Nephron (organoid): Measurements from ENCODE around the gene PSMA6.

Experiments used
- H3K27ac Mint-ChIP-seq, 3 experiments: 2 replicates each; pipeline ENCODE4 v1.8.0; 2020; ENCODE audit warnings: mixed read lengths in 3 of 3, mild to moderate bottlenecking in 2 of 3, moderate library complexity in 1 of 3
- H3K27me3 Mint-ChIP-seq: 2 replicates; pipeline ENCODE4 v1.8.0; 2021; ENCODE audit warnings: low read depth, mild to moderate bottlenecking, moderate library complexity, mixed read lengths
- H3K36me3 Mint-ChIP-seq: 2 replicates; pipeline ENCODE4 v1.8.0; 2020; ENCODE audit warnings: low read depth, mixed read lengths
- H3K4me1 Mint-ChIP-seq: 2 replicates; pipeline ENCODE4 v1.8.0; 2020; ENCODE audit warnings: mixed read lengths
- H3K4me3 Mint-ChIP-seq, 3 experiments: 2 replicates each; pipeline ENCODE4 v1.8.0; 2020; ENCODE audit warnings: mild to moderate bottlenecking in 3 of 3, mixed read lengths in 3 of 3, moderate library complexity in 2 of 3
- H3K9me3 Mint-ChIP-seq: 2 replicates; pipeline ENCODE4 v1.8.0; 2020; ENCODE audit warnings: mixed read lengths
- TF ChIP-seq, protein P1 (sequence below), 3 experiments: fragments of 200-600 bp; sonication (generic); IDR thresholded peaks; one replicate each; pipeline ENCODE4 v1.5.0; 2021; ENCODE audit warnings: antibody characterized with exemption in 3 of 3; ENCODE audit not compliant: unreplicated experiment in 3 of 3

PSMA6 gene

DNA sequence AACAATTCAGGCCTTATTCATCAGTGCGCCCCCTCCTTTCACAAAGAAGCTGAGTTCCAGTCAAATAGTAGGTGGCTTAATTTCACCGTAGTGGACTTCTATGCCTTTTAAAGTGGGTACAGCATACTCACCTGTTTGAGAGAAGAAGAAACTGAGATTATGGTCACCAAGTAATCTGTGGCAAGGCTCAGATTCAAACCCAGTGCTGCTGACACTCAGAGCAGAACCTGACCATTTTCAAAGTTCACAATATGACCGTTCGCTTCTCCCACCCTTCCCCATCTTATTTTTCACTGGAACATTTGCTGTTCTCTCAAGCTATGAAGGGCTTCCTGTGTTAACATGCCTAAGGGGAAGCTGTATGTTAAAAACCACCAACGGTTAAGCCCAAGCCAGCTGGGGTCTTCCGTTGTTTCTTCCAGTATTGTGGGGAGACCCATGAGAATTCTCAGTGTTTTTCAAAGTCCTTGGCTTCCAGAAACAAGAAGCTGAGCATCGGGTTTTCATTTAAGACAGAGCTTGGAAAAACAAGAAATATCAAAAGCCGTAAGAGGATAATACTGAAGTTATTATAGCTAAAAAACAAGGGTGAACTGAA lies 6.1 kb upstream of the PSMA6 start:
- H3K36me3 Mint-ChIP-seq: peaks cover 9% of the 10 kb centered on the region
- TF ChIP-seq, protein P1, sequence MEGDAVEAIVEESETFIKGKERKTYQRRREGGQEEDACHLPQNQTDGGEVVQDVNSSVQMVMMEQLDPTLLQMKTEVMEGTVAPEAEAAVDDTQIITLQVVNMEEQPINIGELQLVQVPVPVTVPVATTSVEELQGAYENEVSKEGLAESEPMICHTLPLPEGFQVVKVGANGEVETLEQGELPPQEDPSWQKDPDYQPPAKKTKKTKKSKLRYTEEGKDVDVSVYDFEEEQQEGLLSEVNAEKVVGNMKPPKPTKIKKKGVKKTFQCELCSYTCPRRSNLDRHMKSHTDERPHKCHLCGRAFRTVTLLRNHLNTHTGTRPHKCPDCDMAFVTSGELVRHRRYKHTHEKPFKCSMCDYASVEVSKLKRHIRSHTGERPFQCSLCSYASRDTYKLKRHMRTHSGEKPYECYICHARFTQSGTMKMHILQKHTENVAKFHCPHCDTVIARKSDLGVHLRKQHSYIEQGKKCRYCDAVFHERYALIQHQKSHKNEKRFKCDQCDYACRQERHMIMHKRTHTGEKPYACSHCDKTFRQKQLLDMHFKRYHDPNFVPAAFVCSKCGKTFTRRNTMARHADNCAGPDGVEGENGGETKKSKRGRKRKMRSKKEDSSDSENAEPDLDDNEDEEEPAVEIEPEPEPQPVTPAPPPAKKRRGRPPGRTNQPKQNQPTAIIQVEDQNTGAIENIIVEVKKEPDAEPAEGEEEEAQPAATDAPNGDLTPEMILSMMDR (IDR thresholded peaks at IDR 0.05; ENCODE audit: unreplicated experiment in 3 of 3): no peak
- H3K27me3 Mint-ChIP-seq: no peaks in the 10 kb centered on the region
- no peaks in the 10 kb centered on the region for H3K9me3 Mint-ChIP-seq
- no peak overlapping the region for H3K4me3 Mint-ChIP-seq
- H3K4me1 Mint-ChIP-seq: peaks cover 6% of the 10 kb centered on the region
- H3K27ac Mint-ChIP-seq: peak overlapping the region in 1 of 3 experiments; percentile 72

DNA sequence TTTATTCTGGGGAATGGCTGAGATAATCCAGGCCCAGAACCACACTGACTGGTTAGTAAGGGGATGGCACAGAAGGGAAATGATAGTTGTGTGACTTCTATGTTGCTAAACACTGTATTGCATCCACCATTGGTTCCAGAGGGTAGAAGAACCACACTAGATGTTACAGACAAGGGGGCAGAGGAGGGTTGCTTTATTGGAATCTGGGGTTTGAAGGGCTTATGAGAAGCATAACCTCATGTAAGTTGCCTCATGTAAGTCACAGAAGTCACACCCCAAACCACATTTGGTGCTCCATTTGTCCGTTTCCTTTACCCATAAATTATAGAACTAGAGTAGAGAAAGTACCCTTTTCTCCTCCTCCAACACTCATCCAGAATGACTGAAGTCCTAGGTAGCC lies 5.5 kb upstream of the PSMA6 start:
- Mint-ChIP-seq H3K4me3 (no peak overlapping the region), H3K27ac (peak overlapping the region in 1 of 3 experiments; percentile 72), H3K4me1 (peaks cover 6% of the 10 kb centered on the region), H3K36me3 (peaks cover 7% of the 10 kb centered on the region), H3K27me3 (no peaks in the 10 kb centered on the region), H3K9me3 (no peaks in the 10 kb centered on the region)
- TF ChIP-seq, protein P1 (IDR thresholded peaks at IDR 0.05; ENCODE audit: unreplicated experiment in 3 of 3): no peak

DNA sequence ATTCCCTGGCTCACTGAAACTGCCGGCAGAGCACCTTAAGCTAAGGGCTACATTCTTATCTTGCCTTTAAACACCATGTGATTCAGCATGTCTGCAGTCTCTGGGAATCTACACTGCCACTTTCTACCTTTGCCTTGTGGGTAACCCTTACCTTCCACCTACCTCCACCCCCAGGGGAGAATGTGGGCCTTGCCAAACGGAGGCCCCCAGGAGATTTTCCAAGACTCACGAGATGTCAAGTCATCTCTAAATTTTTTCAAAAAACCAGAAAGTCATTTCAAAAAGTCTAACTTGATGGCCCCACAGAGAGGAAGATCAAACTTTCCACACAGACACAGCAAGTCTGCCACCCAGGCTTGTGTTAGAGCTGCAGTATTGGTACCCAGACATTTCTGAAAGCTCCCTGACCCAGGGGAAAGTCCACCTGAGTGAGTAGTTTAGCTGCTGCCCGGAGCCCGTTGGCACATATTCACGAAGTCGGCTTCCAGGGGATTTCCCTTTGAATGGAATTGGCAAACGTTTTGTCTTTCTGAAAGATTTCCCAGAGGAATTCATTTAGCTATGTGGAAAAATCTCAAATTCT lies 4.7 kb upstream of the PSMA6 start:
- H3K4me1 Mint-ChIP-seq: peaks cover 12% of the 10 kb centered on the region
- no peaks in the 10 kb centered on the region for H3K9me3 Mint-ChIP-seq
- TF ChIP-seq, protein P1 (IDR thresholded peaks at IDR 0.05; ENCODE audit: unreplicated experiment in 3 of 3): no peak
- no peaks in the 10 kb centered on the region for H3K27me3 Mint-ChIP-seq
- peaks cover 4% of the 10 kb centered on the region for H3K36me3 Mint-ChIP-seq
- H3K4me3 Mint-ChIP-seq: no peak overlapping the region
- H3K27ac Mint-ChIP-seq: no peak overlapping the region

DNA sequence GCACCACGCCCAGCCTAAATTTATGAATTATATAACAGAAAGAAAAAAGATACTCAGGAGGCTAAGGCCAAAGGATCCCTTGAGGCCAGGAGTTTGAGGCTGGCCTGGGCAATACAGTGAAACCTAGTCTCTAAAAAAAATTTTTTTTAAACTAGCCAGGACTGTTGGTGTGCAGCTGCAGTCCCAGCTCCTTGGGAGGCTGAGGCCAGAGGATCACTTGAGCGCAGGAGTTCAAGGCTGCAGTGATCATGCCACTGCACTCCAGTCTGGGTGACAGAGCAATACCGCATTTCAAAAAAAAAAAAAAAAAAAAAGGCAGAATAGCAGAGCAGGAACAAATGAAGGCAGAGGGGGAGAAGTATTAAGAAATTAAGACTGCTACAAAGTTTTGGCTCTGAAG lies 2.6 kb upstream of the PSMA6 start:
- Mint-ChIP-seq H3K4me1 (peaks cover 28% of the 10 kb centered on the region), H3K27ac (peak overlapping the region; percentile 78 to 92 (median 83)), H3K9me3 (no peaks in the 10 kb centered on the region), H3K4me3 (peak overlapping the region in 1 of 3 experiments; percentile 70), H3K36me3 (no peaks in the 10 kb centered on the region), H3K27me3 (no peaks in the 10 kb centered on the region)
- TF ChIP-seq, protein P1 (IDR thresholded peaks at IDR 0.05; ENCODE audit: unreplicated experiment in 3 of 3): no peak

DNA sequence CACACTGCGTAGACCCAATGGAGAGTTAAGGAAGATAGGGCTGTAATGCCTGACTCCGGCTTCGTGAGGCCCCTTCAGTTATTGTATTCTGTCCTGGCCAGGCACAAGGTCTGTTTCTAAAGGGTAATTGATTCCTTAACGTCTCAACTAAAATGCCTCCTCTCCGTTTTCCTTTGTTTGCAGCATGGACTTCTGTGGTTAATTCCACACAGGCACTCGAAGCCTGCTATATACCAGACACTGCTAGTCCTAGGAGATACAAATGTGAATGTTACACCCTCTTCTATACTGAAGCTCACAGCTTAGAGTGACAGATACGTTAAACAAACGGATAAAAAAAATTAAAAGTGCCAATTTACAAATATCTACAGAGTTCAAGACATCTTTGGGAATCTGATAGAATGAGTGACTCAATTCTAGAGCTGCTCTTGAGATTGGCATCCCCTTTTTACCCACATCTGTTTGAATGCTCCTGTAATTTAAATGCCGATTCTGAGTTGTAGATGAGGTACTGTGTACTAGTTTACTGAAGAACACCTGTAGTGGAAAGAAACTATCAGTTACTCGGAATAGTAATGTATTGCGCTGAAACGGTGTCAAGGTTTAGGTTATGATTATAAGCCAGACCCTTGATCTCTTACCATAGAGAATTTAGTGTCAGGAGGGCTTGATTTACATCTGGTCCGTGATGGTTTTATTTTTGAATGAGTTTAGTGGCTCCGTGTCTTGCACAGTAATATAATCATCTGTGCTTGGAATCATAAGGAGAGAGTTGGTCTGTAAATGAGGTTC lies 784 bp downstream of the PSMA6 start:
- peak overlapping the region; percentile 97 to 98 (median 98) for H3K27ac Mint-ChIP-seq
- TF ChIP-seq, protein P1 (IDR thresholded peaks at IDR 0.05; ENCODE audit: unreplicated experiment in 3 of 3): no peak

More for the DNA sequence above, 784 bp downstream of the PSMA6 start:
- Mint-ChIP-seq H3K36me3 (peaks cover 8% of the 10 kb centered on the region), H3K9me3 (no peaks in the 10 kb centered on the region), H3K4me1 (peaks cover 41% of the 10 kb centered on the region), H3K27me3 (no peaks in the 10 kb centered on the region), H3K4me3 (peak overlapping the region; percentile 99)
